Naive thymus-derived CD8-positive, alpha-beta T cell (primary cell): Measurements from ENCODE around the gene PAPSS1. TPM values are rescaled to one million over a fixed set of nuclear protein-coding genes. Genes with fewer than 3 reads are reported as not detected.
"Not testable (repeated sequence)": the region's sequence is repeated elsewhere in the genome, so short reads cannot be mapped to it uniquely, and the experiment has no call there.

ENCODE experiments used
- ATAC-seq, 2 donors: fragments of 150-1000 bp; cut with Tn5 transposase in 1 of 2; sonication (Bioruptor Pico), chemical (Tn5 transposase) in 1 of 2; 1 replicate in 1 of 2; 2 replicates in 1 of 2; pipeline ENCODE4 v1.10.0; 2021; ENCODE audit warnings: mild to moderate bottlenecking in 2 of 2, moderate library complexity in 2 of 2
- POLR2A ChIA-PET: fragments of 350-600 bp; sonication (Branson Sonifier 250); formaldehyde crosslinking; loops from one replicate; lab custom pipeline; 2021; ENCODE audit warnings: antibody characterized with exemption; lab: Charles Lee
- DNase-seq, 10 donors: peaks; one replicate each; pipeline versions ENCODE4 v3.0.0 to v3.0.0-alpha.2; 2020 to 2022
- H3K27ac Mint-ChIP-seq, 10 donors: one replicate each; pipeline ENCODE4 v1.8.0; 2020 to 2022; ENCODE audit warnings: mild to moderate bottlenecking in 10 of 10, mixed read lengths in 10 of 10, moderate library complexity in 4 of 10, inconsistent platforms in 1 of 10
- H3K27me3 Mint-ChIP-seq, 5 donors: one replicate each; pipeline ENCODE4 v1.8.0; 2021 to 2022; ENCODE audit warnings: mixed read lengths in 5 of 5
- H3K36me3 Mint-ChIP-seq, 3 donors: one replicate each; pipeline ENCODE4 v1.8.0; 2020 to 2022; ENCODE audit warnings: mixed read lengths in 3 of 3, mild to moderate bottlenecking in 2 of 3, inconsistent platforms in 1 of 3
- H3K4me1 Mint-ChIP-seq, 4 donors: one replicate each; pipeline ENCODE4 v1.8.0; 2021 to 2022; ENCODE audit warnings: mixed read lengths in 4 of 4
- H3K4me3 Mint-ChIP-seq, 10 donors: one replicate each; pipeline ENCODE4 v1.8.0; 2020 to 2022; ENCODE audit warnings: mild to moderate bottlenecking in 10 of 10, mixed read lengths in 10 of 10, moderate library complexity in 6 of 10, inconsistent platforms in 1 of 10
- H3K9me3 Mint-ChIP-seq, 9 donors: one replicate each; pipeline ENCODE4 v1.8.0; 2020 to 2022; ENCODE audit warnings: mixed read lengths in 9 of 9, mild to moderate bottlenecking in 3 of 9, inconsistent platforms in 1 of 9, moderate library complexity in 1 of 9
- polyA plus RNA-seq, 3 donors: library from polyadenylated mRNA; unstranded; fragments of 300-500 nt; fragmentation: Illumina TruSeq; gene quantifications; one replicate each; pipeline ENCODE4 v1.2.3, GENCODE V29; 2021
- total RNA-seq, 8 experiments: library from RNA in 2 of 8; stranded (reverse) in 2 of 8; gene quantifications; one replicate each; pipeline ENCODE4 v1.2.3 and lab custom pipeline; 2021 to 2026

The PAPSS1 gene
- total and polyA plus RNA-seq, 5 experiments from 2014 or later: 17.3 to 23.9 (median 22.8) TPM

GRCh38 chr4:107696187-107696586 lies 23.8 kb downstream of the PAPSS1 start:
- H3K4me3 Mint-ChIP-seq, H3K27ac Mint-ChIP-seq, DNase-seq, ATAC-seq, H3K9me3 Mint-ChIP-seq, POLR2A ChIA-PET, H3K27me3 Mint-ChIP-seq: not testable (repeated sequence)
- peaks cover 25 to 74% (median 67%) of the 10 kb centered on the region in 3 donors for H3K36me3 Mint-ChIP-seq
- peaks cover 3 to 19% (median 5%) of the 10 kb centered on the region in 4 donors for H3K4me1 Mint-ChIP-seq

GRCh38 chr4:107693132-107693531 lies 26.9 kb downstream of the PAPSS1 start:
- Mint-ChIP-seq H3K27me3 (no peaks in the 10 kb centered on the region), H3K36me3 (peaks cover 21 to 45% (median 42%) of the 10 kb centered on the region in 3 donors), H3K27ac (no peak overlapping the region), H3K9me3 (peaks cover 0 to 4% (median 0%) of the 10 kb centered on the region in 9 donors), H3K4me1 (peaks cover 1 to 19% (median 3%) of the 10 kb centered on the region in 4 donors), H3K4me3 (no peak overlapping the region)
- POLR2A ChIA-PET: no interaction called here
- DNase-seq (no peak), ATAC-seq (no peak)

DNA sequence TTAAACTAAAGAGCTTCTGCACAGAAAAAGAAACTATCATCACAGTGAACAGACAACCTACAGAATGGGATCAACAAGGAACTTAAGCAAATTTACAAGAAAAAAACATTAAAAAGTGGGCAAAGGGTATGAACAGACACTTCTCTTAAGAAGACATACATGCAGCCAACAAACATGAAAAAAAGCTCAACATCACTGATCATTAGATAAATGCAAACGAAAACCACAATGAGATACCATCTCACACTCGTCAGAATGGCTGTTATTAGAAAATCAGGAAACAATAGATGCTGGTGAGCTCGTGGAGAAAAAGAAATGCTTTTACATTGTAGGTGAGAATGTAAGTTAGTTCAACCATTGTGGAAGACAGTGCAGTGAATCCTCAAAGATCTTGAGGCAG lies 27.8 kb downstream of the PAPSS1 start:
- H3K9me3 Mint-ChIP-seq: peaks cover 0 to 4% (median 0%) of the 10 kb centered on the region in 9 donors
- no peak overlapping the region for H3K4me3 Mint-ChIP-seq
- no peak for DNase-seq
- H3K27me3 Mint-ChIP-seq: no peaks in the 10 kb centered on the region
- H3K36me3 Mint-ChIP-seq: peaks cover 21 to 38% (median 36%) of the 10 kb centered on the region in 3 donors
- H3K4me1 Mint-ChIP-seq: peaks cover 0 to 19% (median 3%) of the 10 kb centered on the region in 4 donors
- H3K27ac Mint-ChIP-seq: no peak overlapping the region
- POLR2A ChIA-PET: interaction anchor here (0.6 kb wide), 1 partner anchor 21 kb away, joined by 5 read pairs; no protein-coding TSS in a partner anchor
- ATAC-seq: no peak

DNA sequence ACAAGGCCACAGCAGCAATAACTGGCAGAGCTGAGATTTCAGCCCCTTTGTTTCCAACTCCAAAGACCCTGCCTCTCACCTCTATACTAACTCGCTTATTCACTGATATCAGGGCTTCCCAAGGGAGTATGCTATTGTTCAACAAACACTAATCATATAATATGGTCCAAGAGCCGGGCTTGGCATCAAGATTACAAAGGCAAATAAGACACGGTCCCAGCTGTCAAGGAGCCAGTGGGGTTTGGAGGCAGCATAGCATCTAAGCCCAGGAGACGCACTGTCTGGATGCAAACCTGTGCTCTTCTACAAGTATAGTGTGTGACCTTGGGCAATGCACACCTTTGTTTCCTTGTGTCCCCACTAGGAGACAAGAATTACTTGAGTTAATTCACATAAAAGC lies 28.7 kb downstream of the PAPSS1 start:
- POLR2A ChIA-PET: no interaction called here
- Mint-ChIP-seq H3K4me1 (peaks cover 0 to 19% (median 3%) of the 10 kb centered on the region in 4 donors), H3K27me3 (no peaks in the 10 kb centered on the region), H3K4me3 (no peak overlapping the region), H3K9me3 (peaks cover 0 to 3% (median 0%) of the 10 kb centered on the region in 9 donors), H3K27ac (no peak overlapping the region), H3K36me3 (peaks cover 19 to 42% (median 41%) of the 10 kb centered on the region in 3 donors)
- no peak for DNase-seq
- no peak for ATAC-seq

DNA sequence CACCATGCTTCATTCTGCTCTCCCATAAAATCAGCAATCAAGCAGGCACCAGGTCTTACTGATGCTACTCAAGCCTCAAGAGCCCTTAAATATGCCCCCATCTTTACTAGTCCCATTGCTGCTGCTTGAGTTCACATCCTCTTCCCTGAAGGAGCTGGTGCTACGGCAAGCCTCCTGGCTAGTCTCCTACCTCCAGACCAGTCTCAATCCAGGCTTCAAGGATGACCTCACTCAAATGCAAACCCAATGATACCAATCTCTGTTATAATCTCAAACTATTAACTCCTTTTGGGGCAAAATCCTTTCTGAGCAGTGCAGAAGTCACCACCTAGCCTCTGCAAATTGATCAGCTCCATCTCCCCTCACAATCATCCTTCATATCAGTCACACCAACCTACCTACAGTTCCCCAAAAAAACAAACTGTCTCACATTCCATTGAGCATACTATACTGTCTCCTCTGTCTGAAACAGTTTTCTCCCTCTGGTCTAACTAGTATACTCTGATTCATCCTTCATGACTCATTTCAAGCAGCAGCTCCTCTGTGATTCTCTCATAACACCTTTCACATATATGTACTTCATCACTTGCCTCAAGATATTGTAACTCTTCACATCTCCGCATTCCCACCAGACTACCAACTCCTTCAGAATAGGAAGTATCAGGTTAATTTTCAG lies 30.0 kb downstream of the PAPSS1 start:
- Mint-ChIP-seq H3K4me1 (peaks cover 0 to 19% (median 1%) of the 10 kb centered on the region in 4 donors), H3K36me3 (peaks cover 9 to 44% (median 43%) of the 10 kb centered on the region in 3 donors), H3K27me3 (no peaks in the 10 kb centered on the region), H3K9me3 (no peaks in the 10 kb centered on the region), H3K27ac (no peak overlapping the region), H3K4me3 (no peak overlapping the region)
- DNase-seq (no peak), ATAC-seq (no peak)
- POLR2A ChIA-PET: no interaction called here

- Mint-ChIP-seq H3K4me1 (peaks cover 0 to 13% (median 3%) of the 10 kb centered on the region in 4 donors), H3K4me3 (no peak overlapping the region), H3K36me3 (peaks cover 5 to 43% (median 38%) of the 10 kb centered on the region in 3 donors), H3K27ac (no peak overlapping the region), H3K9me3 (no peaks in the 10 kb centered on the region), H3K27me3 (no peaks in the 10 kb centered on the region)
- ATAC-seq (no peak), DNase-seq (no peak)
- POLR2A ChIA-PET: no interaction called here
Measured at GRCh38 chr4:107688421-107688820, 31.6 kb downstream of the PAPSS1 start.

DNA sequence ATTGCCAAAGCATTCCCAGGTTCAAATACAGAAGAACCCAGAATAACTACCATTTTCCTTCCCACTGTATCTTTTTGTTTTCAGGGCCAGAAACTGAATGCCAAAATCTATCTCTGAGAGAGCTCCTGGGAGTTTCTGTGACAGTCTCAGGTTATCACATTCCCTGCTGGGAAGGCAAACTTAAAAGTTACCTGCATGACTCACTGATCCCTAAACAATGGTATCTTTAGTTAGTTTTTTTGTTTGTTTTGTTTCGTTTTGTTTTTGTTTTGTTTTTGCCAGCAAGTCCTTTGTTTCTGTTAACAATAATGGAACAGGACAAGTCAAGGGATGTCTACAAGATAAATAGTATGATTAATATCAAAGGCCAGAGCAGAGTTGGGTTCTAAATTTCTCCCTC lies 34.3 kb downstream of the PAPSS1 start:
- Mint-ChIP-seq H3K36me3 (peaks cover 11 to 44% (median 39%) of the 10 kb centered on the region in 3 donors), H3K27me3 (no peaks in the 10 kb centered on the region), H3K4me3 (no peak overlapping the region), H3K27ac (no peak overlapping the region), H3K9me3 (no peaks in the 10 kb centered on the region), H3K4me1 (peaks cover 0 to 2% (median 0%) of the 10 kb centered on the region in 4 donors)
- no peak for ATAC-seq
- POLR2A ChIA-PET: no interaction called here
- no peak for DNase-seq

DNA sequence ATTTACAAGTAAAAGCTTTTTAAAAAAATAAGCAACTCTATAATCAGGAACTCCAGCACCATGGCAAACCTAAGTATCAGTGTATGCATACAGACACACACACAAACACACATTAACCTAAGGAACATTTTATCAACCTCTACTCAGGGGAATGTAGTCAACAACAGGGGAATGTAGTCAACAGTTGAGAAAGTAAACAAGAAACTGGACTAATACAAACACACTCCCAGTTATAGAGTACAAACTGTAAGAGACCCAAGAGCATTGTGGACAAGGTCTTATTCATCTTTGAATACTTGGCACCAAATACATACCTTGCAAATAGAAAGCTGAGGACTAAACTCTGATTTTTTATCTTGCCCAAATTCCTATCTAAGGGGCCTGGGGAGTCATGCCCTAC lies 36.2 kb downstream of the PAPSS1 start:
- DNase-seq: no peak
- H3K9me3 Mint-ChIP-seq: peaks cover 0 to 17% (median 5%) of the 10 kb centered on the region in 9 donors
- H3K4me1 Mint-ChIP-seq: peaks cover 0 to 2% (median 0%) of the 10 kb centered on the region in 4 donors
- POLR2A ChIA-PET: no interaction called here
- no peak overlapping the region for H3K4me3 Mint-ChIP-seq
- ATAC-seq: no peak
- no peak overlapping the region for H3K27ac Mint-ChIP-seq
- H3K27me3 Mint-ChIP-seq: no peaks in the 10 kb centered on the region
- H3K36me3 Mint-ChIP-seq: peaks cover 28 to 63% (median 58%) of the 10 kb centered on the region in 3 donors

DNA sequence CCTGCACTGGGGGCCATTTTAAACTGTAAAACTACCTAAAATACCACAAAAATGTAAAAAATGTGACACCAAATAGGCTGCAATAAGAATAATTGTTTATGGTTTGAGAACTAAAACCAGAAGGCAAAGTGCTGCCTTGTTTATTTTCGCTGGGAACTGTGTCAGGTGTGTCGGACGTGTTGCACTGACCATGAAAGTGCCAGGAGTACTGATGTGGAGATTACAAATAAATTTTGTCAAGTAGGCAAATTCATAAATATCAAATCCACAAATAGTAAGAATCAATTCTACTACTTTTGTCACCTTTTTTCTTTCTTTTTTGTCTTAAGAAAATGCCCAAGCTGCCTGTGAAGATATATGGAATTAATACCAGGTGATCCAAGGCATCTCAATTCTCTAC lies 37.7 kb downstream of the PAPSS1 start:
- POLR2A ChIA-PET: no interaction called here
- no peaks in the 10 kb centered on the region for H3K27me3 Mint-ChIP-seq
- peaks cover 41 to 78% (median 73%) of the 10 kb centered on the region in 3 donors for H3K36me3 Mint-ChIP-seq
- H3K9me3 Mint-ChIP-seq: peaks cover 0 to 25% (median 8%) of the 10 kb centered on the region in 9 donors
- ATAC-seq (no peak), DNase-seq (no peak)
- no peak overlapping the region for H3K27ac Mint-ChIP-seq
- no peak overlapping the region for H3K4me3 Mint-ChIP-seq
- H3K4me1 Mint-ChIP-seq: peaks cover 0 to 4% (median 0%) of the 10 kb centered on the region in 4 donors

DNA sequence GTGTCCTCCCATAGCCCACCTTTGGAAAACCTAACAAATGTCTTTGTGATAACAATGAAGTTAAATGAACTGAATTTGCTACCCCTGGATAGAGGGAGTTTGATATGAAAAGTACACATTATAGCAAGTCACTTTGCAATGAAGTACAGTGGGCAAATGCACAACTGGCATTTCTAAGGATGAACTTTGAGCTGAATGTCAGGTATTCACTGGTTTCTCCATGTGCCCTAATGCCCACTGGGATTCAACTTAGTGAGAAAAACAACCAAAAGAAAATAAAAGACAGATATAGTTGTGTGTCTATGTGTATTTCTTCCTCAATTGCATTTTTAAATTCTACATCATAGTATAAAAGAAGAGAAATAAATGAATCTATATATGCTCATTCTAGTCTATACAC lies 51.0 kb downstream of the PAPSS1 start:
- no peak for DNase-seq
- ATAC-seq: no peak
- POLR2A ChIA-PET: no interaction called here
- H3K27me3 Mint-ChIP-seq: no peaks in the 10 kb centered on the region
- H3K4me3 Mint-ChIP-seq: no peak overlapping the region
- peaks cover 0 to 5% (median 2%) of the 10 kb centered on the region in 4 donors for H3K4me1 Mint-ChIP-seq
- H3K27ac Mint-ChIP-seq: no peak overlapping the region
- H3K36me3 Mint-ChIP-seq: peaks cover 0 to 43% (median 13%) of the 10 kb centered on the region in 3 donors
- no peaks in the 10 kb centered on the region for H3K9me3 Mint-ChIP-seq

- Mint-ChIP-seq H3K27ac (no peak overlapping the region), H3K36me3 (peaks cover 0 to 27% (median 6%) of the 10 kb centered on the region in 3 donors), H3K4me1 (peaks cover 0 to 7% (median 0%) of the 10 kb centered on the region in 4 donors), H3K4me3 (no peak overlapping the region), H3K27me3 (no peaks in the 10 kb centered on the region), H3K9me3 (no peaks in the 10 kb centered on the region)
- DNase-seq: no peak
- ATAC-seq: no peak
- POLR2A ChIA-PET: no interaction called here
Measured at GRCh38 chr4:107666134-107666533, 53.9 kb downstream of the PAPSS1 start.

DNA sequence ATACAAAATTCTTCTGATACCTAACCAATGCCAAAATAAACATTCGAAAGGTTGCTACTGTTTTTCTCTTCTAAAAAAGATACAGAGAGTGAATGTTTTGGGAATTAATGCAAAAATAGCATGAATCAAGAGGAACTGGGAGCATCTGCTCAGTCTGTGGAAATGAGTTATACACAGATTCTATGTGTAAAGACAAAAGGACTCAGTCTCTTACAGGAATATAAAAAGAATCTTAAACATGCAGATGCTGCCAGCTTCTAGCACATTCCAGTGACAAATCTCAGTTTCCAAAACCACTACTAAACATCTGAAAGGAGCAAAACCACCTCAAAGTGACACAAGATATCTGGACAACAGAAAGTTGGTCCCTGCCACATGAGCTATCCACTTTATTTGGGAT lies 55.0 kb downstream of the PAPSS1 start:
- ATAC-seq (no peak), DNase-seq (no peak)
- Mint-ChIP-seq H3K27ac (no peak overlapping the region), H3K36me3 (peaks cover 0 to 18% (median 4%) of the 10 kb centered on the region in 3 donors), H3K4me1 (peaks cover 0 to 7% (median 0%) of the 10 kb centered on the region in 4 donors), H3K9me3 (no peaks in the 10 kb centered on the region), H3K4me3 (no peak overlapping the region), H3K27me3 (no peaks in the 10 kb centered on the region)
- POLR2A ChIA-PET: no interaction called here

- H3K27ac Mint-ChIP-seq: no peak overlapping the region
- POLR2A ChIA-PET: no interaction called here
Measured at GRCh38 chr4:107658400-107659336, 61.4 kb downstream of the PAPSS1 start.

More at GRCh38 chr4:107658400-107659336, 61.4 kb downstream of the PAPSS1 start:
- ATAC-seq (no peak), DNase-seq (no peak)
- peaks cover 0 to 2% (median 0%) of the 10 kb centered on the region in 4 donors for H3K4me1 Mint-ChIP-seq
- no peaks in the 10 kb centered on the region for H3K27me3 Mint-ChIP-seq
- H3K9me3 Mint-ChIP-seq: no peaks in the 10 kb centered on the region
- H3K36me3 Mint-ChIP-seq: peaks cover 9 to 50% (median 33%) of the 10 kb centered on the region in 3 donors
- no peak overlapping the region for H3K4me3 Mint-ChIP-seq
